Progenitor cell of endocrine pancreas (in vitro differentiated cells): ENCODE data around the gene MYADML2. TPM values are rescaled to one million over a fixed set of nuclear protein-coding genes. Genes with fewer than 3 reads are reported as not detected.

Source experiments
- DNase-seq: peaks from one replicate; pipeline ENCODE4 v3.0.0; 2021; ENCODE audit warnings: low spot score; ENCODE audit not compliant: unreplicated experiment
- H3K27ac Mint-ChIP-seq: 2 replicates; pipeline ENCODE4 v1.8.0; 2021; ENCODE audit warnings: mild to moderate bottlenecking, moderate library complexity, mixed read lengths
- H3K27me3 Mint-ChIP-seq: 2 replicates; pipeline ENCODE4 v1.8.0; 2021; ENCODE audit warnings: mixed read lengths
- H3K36me3 Mint-ChIP-seq: 2 replicates; pipeline ENCODE4 v1.8.0; 2022; ENCODE audit warnings: mixed read lengths; ENCODE audit not compliant: insufficient read depth
- H3K4me1 Mint-ChIP-seq: 2 replicates; pipeline ENCODE4 v1.8.0; 2021; ENCODE audit warnings: low read depth, mixed read lengths
- H3K4me3 Mint-ChIP-seq: 2 replicates; pipeline ENCODE4 v1.8.0; 2021; ENCODE audit warnings: low read depth, mild to moderate bottlenecking, moderate library complexity, mixed read lengths
- H3K9me3 Mint-ChIP-seq: 2 replicates; pipeline ENCODE4 v1.8.0; 2021; ENCODE audit warnings: low read depth, mixed read lengths
- CTCF ChIP-seq: fragments of 200-600 bp; sonication (generic); IDR thresholded peaks from one replicate; pipeline ENCODE4 v1.5.0; 2021; ENCODE audit warnings: antibody characterized with exemption, mild to moderate bottlenecking; ENCODE audit not compliant: unreplicated experiment
- total RNA-seq: library from RNA; stranded (reverse); gene quantifications from 2 replicates; pipeline ENCODE4 v1.2.1, GENCODE V29; 2021

Gene MYADML2
- total RNA-seq, 1 donor from 2014 or later, result not detected

- no peak for TF ChIP-seq CTCF
- Mint-ChIP-seq H3K36me3 (no peaks in the 10 kb centered on the region), H3K27me3 (peaks cover 6% of the 10 kb centered on the region), H3K9me3 (no peaks in the 10 kb centered on the region), H3K27ac (no peak overlapping the region), H3K4me1 (peaks cover 9% of the 10 kb centered on the region), H3K4me3 (no peak overlapping the region)
- DNase-seq, result no peak
These were observed 13.8 kb downstream of the MYADML2 start for GRCh38 chr17:81933178-81933699.

- Mint-ChIP-seq H3K27ac (no peak overlapping the region), H3K36me3 (no peaks in the 10 kb centered on the region), H3K27me3 (peaks cover 3% of the 10 kb centered on the region), H3K4me3 (no peak overlapping the region), H3K9me3 (no peaks in the 10 kb centered on the region), H3K4me1 (peaks cover 9% of the 10 kb centered on the region)
- no peak for DNase-seq
- TF ChIP-seq CTCF, result no peak
These were observed 14.6 kb downstream of the MYADML2 start for GRCh38 chr17:81932333-81932983.

- H3K36me3 Mint-ChIP-seq, result no peaks in the 10 kb centered on the region
- no peak for TF ChIP-seq CTCF
- H3K27me3 Mint-ChIP-seq, result peaks cover 3% of the 10 kb centered on the region
- H3K9me3 Mint-ChIP-seq, result no peaks in the 10 kb centered on the region
- H3K4me1 Mint-ChIP-seq, result peaks cover 9% of the 10 kb centered on the region
- DNase-seq, result no peak
- H3K27ac Mint-ChIP-seq, result no peak overlapping the region
- H3K4me3 Mint-ChIP-seq, result no peak overlapping the region
These were observed 15.3 kb downstream of the MYADML2 start for GRCh38 chr17:81931557-81932332.

- H3K4me3 Mint-ChIP-seq, result no peak overlapping the region
- no peaks in the 10 kb centered on the region for H3K9me3 Mint-ChIP-seq
- H3K36me3 Mint-ChIP-seq, result no peaks in the 10 kb centered on the region
- no peak for DNase-seq
- no peak for TF ChIP-seq CTCF
- no peak overlapping the region for H3K27ac Mint-ChIP-seq
- H3K4me1 Mint-ChIP-seq, result peaks cover 11% of the 10 kb centered on the region
- H3K27me3 Mint-ChIP-seq, result peaks cover 3% of the 10 kb centered on the region
These were observed 15.9 kb downstream of the MYADML2 start for GRCh38 chr17:81931189-81931556.

- no peak for DNase-seq
- no peak overlapping the region for H3K4me3 Mint-ChIP-seq
- H3K9me3 Mint-ChIP-seq, result no peaks in the 10 kb centered on the region
- peaks cover 3% of the 10 kb centered on the region for H3K27me3 Mint-ChIP-seq
- no peaks in the 10 kb centered on the region for H3K36me3 Mint-ChIP-seq
- TF ChIP-seq CTCF, result no peak
- no peak overlapping the region for H3K27ac Mint-ChIP-seq
- peaks cover 12% of the 10 kb centered on the region for H3K4me1 Mint-ChIP-seq
These were observed 16.6 kb downstream of the MYADML2 start for GRCh38 chr17:81930142-81931125.
